ENCODE results near the gene GPN2.

GPN2 gene

GRCh38 chr1:26831546-26832248 lies 58.4 kb downstream of the GPN2 start:
- no peak for DNase-seq (ENCODE audit: low spot score)

GRCh38 chr1:26831059-26831458 lies 59.0 kb downstream of the GPN2 start:
- no peak for DNase-seq (ENCODE audit: low spot score)

GRCh38 chr1:26829184-26829911 lies 60.7 kb downstream of the GPN2 start:
- no peak for DNase-seq (ENCODE audit: low spot score)

GRCh38 chr1:26828411-26828991 lies 61.6 kb downstream of the GPN2 start:
- DNase-seq (ENCODE audit: low spot score) = peak; percentile 51

GRCh38 chr1:26827663-26828062 lies 62.4 kb downstream of the GPN2 start:
- DNase-seq (ENCODE audit: low spot score) = no peak

- no peak for DNase-seq (ENCODE audit: low spot score)
Observed at GRCh38 chr1:26827106-26827604, 62.9 kb downstream of the GPN2 start.

GRCh38 chr1:26826261-26827105 lies 63.6 kb downstream of the GPN2 start, which contains the start of gene ZDHHC18:
TSS of gene ZDHHC18 (plus strand) at chr1:26826688. CDS start at chr1:26826805, 117 bp downstream.
- DNase-seq (ENCODE audit: low spot score) = peak; percentile 56
